HL-60/S4 treated with retinoic acid at 250 ng/mL for 4 days and 3 days (cell line): ENCODE results near the gene CNOT6L.

Experiments used
- in situ Hi-C: fragments of 300-500 bp; cut with MboI; formaldehyde crosslinking; loops from 2 replicates; pipeline ENCODE4 v1.7.0; 2022; ENCODE audit warnings: low sequenced_read_pairs

The CNOT6L gene

DNA sequence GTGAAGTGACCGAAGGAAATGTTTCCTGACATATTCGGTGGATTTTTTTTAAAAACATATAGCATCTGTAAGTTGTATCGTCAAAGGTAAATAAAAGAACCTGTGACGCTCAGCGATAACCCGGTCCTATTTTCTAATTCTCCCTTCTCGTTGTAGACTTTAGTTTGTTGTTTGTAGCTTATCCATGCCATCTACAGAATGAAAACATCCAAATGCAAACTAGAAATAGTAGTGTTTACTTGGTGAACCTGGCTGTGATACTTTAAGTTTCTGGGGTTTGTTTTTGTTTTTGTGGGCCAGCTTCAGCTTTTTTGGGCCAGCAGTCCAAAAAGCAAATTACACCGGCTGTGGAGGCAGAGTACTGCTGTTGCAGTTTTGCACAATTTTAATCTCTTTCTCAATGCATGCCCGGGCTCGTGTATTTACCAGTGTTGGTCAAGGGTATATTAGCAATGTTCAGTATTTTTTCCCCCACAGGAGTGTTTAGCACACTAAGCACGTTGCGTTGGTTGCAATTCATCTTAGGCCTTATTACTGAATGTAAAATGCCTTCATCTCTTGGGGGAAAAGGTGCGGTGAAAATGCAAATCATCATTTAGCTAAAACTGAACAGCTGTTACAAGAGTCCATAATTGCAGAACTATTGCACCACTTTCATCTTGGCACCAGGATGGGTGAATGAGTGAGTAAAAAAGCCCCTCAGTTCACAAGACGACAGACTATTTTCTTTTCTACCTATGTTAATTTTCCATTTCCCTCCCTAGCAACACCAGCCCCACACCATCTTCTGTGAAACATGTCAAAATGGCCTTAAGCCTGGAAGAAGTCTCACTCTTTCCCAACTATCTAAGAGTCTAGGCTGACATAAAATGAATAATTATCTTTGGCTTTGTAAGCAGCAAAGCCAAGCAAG lies 1.7 kb upstream of the CNOT6L start:
- in situ Hi-C loops: no loop called here

DNA sequence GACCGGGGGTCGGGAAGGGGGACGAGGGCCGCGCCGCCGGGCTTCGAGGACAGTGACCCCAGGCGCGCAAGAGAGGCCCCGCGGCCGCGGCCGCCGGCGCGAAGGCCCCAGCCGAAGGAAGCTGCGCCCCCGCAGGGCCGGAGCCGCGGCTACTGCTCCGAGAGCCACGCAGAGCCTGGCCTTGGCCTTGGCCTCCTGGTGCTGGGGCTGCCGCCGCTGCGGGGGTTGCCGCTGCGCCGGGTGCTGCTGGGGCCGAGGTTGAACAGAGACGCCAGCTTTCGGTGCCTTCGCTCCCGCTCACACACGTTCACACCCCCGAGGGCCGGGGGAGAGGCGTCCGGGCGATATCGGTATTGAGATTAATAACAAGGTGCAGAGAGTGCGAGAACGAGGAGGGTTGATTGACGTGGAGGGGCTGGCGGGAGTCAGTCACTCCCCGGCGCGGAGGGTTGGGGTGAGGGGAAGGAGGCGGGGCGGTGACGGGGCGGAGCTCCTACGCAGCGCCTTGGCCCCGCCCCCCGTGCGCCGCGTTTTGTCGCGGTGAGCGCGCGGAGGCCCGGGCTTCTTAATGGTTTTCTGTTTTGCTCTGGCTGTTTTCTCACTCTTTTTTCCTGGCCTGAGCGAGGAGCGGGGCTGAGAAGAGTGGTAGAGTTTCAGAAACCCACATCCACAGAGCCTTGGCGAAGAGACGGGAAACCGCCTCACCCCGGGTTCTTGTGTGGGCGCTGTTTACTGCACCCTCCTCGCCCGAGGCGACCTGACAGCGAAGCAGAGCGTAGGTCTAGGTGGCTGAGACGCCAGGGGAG lies 878 bp upstream of the CNOT6L start:
- in situ Hi-C loops: no loop called here

DNA sequence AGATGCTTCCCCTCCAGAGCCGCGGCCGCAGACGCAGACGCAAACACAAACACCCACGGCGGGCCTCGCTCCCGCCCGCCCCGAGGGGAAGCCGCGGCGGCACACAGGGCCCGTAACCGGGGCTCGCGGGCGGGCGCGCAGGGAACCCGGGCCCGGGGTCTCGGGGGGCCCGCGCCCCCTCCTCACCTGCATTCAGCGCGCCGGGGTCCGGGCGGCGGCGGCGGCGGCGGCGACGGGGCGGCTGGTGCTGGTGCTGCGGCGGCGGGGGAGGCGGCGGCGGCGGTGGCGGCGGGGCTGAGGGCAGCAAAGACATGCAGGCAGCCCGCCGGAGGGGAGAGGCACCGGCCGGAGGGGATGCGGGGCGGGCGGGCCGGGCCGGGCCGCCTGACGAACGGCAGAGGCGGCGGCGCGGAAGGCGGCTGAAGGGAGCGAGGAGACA lies 255 bp upstream of the CNOT6L start:
- in situ Hi-C loops: no loop called here

DNA sequence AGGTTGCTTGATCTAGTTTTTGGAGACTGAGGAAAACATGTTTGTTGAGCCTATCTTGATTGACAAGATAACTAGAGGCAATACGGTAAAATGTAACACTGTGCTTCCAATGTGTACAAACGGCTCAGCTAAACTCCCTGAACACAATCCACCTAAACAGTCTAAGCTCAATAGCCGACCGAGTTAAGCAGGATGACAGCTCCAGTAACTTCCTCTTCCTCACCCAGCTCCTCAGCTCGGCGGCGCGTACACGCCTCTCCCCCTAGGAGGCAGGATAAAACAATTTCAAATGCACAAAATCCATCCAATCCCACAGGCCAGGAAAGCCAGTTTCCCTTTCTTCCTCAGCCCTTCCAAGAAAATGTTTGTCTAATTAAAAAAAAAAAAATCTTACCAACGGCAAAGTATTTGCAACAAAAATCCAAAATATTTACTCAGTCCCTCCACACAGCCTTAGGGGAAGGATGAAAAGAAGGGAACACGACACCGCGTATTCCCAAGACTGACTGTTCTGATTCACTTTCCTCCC lies 1.0 kb downstream of the CNOT6L start:
- in situ Hi-C loops: no loop called here

DNA sequence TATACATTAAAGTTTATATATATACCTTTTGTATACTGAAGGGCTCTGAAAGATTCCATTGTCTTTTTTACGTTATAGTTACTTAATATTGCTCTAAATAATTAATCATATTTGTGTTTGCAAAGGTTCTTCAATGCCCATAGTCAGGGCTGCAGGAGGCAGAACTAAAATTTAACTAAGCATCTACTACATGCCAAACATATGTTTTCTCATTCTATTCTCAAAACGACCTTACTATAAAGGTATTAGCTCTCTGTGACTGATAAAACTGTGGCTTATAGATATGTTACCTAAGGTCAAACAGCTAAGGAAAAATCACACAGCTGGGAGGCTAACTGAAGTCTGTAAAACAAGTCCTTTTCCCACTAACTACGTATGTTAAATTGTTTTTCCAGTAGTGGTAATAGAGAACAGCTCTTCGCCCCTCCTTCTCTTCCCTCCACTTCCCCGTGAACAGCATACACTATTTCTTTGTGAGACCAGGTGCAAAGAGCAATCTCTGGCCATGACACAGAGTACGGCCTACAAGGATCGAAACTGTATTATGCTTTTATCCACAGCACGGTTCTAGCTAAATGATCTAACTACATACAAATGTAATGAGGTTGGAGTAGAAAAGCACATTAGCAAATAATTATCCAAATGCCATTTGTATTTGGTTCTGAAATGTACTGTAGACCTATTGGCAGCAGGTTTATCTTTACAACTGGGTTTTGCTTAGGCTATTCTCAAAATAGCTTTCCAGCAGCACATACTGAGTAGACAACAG lies 1.7 kb downstream of the CNOT6L start:
- in situ Hi-C loops: no loop called here

DNA sequence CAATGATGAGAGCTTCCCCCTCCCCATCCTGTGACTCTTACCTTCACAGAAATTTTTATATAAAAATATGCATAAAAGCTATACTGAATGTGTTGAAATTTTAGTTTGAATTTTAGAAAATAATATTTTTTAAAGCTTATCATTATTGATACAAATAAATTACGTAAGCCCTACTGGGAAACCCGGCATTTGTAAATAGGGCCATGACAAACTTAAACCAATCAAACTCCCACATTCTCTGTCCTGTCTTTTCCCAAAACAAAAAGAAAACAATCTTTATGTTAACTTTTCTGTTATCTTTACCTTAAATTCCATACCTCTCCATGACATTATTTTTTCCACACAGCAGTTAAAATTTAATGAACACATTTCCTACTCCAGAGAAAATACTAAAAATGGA lies 2.6 kb downstream of the CNOT6L start:
- in situ Hi-C loops: no loop called here

DNA sequence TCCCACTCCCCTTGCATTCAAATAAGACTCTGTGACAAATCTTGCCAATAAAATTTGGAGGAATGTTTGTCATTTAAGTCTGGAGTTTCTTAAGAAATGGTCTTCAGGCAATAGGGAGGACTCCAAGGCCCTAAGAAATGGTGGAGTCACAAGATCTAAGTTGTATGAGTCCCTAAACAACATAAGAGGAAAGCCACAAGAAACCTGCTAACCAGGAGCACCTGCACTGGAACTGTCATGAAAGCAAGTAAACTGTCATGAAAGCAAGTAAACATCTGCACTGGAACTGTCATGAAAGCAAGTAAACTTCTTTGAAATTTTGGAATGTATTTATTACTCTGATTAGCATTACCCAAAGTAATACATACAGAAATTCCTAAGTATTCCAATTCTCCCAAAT lies 3.5 kb downstream of the CNOT6L start:
- in situ Hi-C loops: no loop called here

DNA sequence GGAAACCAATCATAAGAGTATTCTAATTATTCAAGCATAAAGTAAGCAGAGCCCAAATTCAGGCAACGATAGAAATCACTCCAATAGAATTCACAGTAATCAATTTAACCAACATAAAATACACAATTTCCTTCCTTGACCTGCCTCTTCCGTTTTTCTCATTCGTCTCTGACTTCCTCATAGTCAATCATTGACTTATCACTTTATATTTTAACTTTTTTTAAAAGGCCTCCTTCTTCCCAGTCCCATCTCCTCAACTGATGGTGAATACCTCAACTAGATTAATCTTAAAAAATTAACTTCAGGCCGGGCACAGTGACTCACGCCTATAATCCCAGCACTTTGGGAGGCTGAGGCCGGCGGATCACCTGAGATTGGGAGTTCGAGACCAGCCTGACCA lies 13.3 kb downstream of the CNOT6L start:
- in situ Hi-C loops: no loop called here

DNA sequence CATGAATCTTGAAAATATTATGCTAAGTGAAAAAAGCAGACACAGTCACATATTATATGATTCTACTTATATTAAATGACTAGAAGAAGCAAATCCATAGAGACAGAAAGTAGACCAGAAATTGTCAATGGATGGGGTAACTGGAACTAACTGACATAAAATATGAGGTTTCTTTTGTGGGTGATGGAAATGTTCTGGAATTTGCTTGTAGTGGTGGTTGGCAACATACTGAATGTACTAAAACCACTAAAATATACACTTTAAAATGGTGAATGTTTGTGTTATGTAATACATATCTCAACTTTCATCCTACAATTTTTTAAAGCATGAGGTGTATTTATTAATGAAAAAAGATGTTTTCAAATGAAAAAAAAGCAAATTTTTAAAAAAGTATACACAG lies 14.7 kb downstream of the CNOT6L start:
- in situ Hi-C loops: no loop called here

DNA sequence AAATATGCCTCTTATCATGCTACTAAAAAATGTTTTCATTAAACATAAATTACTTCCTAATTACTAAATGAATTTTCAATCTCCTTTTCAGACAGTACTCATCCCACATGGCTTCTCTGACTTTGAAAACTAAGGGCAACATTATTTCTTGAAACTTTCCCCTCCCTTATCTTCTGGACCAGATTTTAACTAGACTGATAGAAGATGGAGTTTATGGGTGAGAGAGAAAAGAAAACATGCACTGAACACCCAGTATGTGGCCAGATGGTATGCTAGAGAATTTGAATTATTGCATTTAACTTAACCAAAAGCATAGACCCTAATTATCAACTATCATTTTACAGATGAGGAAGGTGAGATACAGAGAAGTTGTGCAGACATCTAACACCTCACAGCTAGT lies 16.8 kb downstream of the CNOT6L start:
- in situ Hi-C loops: no loop called here

DNA sequence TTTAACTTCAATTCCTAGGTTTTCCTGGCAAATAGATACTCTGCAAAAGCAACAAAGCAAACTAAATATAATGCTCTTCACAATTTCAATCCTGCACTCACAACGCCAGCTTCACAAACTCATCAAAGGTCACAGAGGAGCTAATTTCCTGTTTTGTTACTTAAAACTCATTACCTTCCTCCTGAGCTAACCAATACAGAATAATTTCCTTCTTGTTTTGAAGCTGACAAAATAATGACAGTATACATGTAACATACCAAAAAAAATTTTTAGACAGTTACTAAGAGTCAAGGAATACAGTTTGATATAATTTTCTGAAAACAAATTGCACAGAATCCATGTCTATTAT lies 17.9 kb downstream of the CNOT6L start:
- in situ Hi-C loops: no loop called here

DNA sequence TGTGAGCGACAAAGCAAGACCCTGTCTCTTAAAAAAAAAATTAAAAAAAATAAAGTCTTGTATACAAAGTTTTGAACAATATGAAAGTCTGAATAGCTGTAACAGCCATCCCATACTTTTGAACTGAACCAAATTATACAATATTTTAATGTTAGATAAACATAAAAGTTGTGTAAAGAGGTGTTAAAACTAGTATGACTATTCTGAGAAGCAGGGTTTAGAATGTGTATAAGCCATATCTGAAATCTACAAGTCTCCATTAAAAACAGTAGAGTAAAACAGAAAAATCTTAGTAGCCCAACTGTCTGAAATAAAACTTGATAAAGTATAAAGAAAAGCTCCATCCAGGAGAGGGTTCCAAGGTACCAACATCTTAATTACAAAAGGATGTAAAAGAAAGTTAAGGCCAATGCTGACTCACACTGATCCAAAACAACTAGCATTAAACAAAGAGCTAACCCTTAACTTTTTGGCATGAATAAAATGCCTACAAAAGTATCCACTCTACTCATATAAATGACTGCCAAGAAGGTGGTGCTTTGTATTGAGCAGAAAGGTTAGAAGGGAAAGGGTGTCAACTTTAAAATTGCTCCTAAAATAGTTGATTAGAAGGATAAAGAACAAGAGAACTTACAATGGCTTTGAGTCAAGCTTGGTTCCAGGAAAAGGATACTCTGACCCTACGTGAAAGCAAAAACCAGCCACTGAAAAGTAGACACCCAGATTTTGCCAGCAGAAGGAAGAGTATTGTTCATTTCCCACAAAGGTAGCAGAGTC lies 18.5 kb downstream of the CNOT6L start:
- in situ Hi-C loops: no loop called here

DNA sequence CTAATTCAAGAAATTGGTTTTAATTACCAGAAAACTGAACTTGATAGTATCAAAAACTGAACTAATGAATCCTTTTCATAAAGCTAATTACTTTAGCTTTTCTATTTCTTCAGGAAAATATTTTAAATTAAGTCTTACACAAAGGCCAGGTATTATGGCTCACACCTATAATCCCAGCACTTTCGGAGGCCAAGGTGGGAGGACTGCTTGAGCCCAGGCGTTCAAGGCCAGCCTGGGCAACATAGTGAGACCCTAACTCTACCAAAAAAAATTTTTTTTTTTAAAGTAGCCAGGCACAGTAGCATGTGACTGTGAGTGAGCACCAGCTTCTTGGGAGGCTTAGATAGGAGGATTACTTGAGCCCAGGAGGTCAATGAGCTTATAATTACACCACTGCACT lies 19.1 kb downstream of the CNOT6L start:
- in situ Hi-C loops: no loop called here

DNA sequence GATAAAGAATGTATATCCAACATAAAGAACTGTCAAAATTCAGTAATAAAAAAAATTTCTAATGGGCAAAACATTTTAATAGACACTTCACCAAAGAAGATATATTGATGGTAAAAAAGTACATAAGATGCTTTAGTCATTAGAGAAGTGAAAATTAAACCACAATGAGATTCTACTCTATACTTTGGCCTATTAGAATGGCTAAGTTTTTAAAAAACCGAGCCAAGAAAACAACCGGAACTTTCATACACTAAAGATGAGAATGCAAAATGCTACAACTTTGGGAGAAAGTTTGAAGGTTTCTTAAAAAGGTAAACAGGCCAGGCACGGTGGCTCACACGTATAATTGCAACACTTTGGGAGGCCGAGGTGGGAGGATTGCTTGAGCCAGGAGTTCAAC lies 20.8 kb downstream of the CNOT6L start:
- in situ Hi-C loops: no loop called here

DNA sequence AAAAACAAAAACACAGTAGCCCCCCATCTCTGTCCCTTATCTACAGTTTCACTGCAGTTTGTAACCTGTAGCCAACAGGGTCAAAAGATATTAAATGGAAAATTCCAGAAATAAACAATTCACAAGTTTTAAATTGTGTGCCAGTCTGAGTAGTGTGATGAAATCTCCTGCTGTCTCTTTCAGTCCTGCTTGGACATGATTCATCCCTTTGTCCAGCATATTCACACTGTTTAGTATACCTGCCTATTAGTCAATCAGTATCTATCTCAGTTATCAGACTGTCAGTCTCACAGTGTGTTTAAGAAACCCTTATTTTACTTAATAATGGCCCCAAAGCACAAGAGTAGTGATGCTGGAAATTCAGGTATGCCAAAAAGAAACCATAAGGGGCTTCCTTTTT lies 21.9 kb downstream of the CNOT6L start:
- in situ Hi-C loops: no loop called here

DNA sequence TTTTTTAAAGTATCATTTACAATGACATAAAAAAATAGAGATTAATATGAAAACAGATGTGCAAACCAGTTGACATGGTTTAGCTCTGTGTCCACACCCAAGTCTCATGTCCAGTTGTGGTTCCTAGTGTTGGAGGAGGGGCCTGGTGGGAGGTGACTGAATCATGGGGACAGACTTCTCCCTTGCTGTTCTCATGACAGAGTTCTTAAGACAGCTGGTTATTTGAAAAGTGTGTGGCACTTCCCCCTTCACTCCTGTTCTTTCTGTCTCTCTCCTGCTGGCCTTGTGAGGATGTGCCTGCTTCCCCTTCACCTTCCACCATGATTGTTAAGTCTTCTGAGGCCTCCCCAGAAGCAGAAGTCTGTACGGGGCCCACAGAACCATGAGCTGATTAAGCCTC lies 23.8 kb downstream of the CNOT6L start:
- in situ Hi-C loops: no loop called here

DNA sequence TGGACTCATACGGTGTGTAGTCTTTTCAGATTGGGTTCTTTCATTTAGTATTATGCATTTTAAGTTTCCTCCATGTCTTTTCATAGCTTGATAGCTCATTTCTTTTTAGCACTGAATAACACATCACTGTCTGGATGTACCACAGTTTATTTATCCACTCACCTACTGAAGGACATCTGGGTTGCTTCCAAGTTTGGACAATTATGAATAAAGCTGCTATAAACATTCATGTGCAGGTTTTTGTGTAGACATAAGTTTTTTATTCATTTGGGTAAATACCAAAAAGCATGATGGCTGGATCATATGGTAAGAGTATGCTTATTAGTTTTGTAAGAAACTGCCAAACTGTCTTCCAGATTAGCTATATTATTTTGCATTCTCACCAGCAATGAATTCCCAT lies 29.0 kb downstream of the CNOT6L start:
- in situ Hi-C loops: no loop called here

DNA sequence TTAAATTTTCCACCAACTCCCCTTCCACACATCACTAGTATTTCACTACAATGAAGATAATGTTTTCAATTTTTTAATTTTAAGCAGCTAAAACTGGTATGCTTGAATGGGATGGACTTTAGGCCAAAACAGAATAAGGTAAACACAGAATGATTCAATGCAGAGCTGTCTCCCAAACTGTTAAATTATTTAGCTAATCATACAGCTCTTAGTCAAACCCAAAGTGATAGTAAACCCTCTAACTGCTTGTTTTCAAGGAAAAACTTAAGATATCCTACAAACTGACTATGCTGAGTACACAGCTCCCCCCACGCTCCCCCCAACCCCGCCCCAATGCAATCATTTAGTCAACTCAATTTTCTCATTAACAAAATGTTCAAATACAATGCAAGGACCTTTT lies 30.2 kb downstream of the CNOT6L start:
- in situ Hi-C loops: no loop called here

DNA sequence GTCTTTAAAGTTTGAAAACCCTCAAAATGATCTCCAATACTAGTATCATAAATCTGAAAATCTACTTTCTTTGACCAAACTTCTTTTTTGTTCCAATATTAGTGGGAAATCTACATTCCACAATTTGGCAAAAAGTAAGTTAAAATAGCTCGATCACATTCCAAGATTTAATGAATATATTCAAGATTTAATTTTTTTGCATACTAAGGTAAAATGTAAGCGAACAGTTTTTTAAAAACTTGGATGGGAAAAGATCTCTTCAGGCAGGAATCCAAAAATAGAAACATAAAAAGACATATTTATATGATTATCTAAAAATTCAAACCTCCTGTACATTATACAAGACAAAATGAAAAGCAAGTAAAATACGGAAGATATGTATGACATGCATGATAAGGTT lies 31.2 kb downstream of the CNOT6L start:
- in situ Hi-C loops: no loop called here

DNA sequence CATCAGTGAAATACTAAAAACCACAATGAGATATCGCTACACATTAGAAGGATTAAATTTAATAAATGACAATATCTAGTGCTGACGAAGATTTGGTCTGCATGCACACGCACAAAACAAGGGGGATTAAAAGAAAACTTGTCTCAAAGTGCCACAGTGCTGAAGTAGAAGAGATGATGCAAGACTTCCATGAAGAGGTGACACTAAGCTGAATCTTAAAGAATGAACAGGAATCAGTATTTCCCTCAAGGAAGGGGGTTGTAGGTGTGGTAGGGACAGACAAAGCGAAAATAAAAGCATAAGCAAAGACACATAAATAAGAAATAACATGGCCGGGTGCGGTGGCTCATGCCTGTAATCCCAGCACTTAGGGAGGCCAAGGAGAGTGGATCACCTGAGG lies 33.5 kb downstream of the CNOT6L start:
- in situ Hi-C loops: no loop called here

DNA sequence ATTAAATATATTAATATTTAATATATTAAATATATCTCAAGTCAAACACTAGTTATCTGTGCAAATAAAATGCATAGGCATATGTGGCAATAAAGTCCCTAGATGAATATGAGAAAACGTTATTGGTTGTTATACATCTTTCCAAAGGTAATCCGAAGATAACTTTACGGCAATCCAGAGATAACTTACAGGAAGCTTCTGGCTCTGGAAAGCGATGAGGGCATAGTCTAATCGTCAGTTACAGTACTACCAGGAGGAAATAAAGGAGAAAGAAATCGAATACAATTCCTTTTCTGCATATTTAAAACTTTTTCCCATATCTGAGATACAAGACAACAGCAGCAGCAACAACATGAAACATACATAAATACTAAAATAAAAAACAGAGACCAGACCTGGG lies 35.3 kb downstream of the CNOT6L start:
- in situ Hi-C loops: no loop called here
